Activated CD4-positive, alpha-beta T cell treated with anti-CD3 and anti-CD28 coated beads for 1 hour (primary cell): ENCODE results near the gene TBXAS1.

Experiments used
- DNase-seq: peaks from one replicate; pipeline ENCODE4 v3.0.0-alpha.2; 2020

The TBXAS1 gene

DNA sequence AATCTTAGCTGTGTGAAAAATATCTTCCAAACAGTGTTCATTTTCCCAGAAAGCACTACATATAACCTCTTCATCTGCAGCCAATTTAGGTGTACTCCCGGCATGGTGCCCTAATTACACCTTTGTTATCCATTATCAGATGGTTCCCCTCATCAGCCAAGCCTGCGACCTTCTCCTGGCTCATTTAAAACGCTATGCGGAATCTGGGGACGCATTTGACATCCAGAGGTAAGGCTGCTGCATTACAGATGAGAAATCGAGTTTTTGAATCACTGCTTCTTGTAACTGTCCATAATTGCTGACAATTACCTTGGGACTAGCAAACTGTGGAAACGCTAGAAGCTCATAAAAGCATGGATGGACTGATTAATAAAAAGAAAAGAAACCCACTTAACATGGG lies 124.2 kb downstream of the TBXAS1 start:
- DNase-seq, result no peak

DNA sequence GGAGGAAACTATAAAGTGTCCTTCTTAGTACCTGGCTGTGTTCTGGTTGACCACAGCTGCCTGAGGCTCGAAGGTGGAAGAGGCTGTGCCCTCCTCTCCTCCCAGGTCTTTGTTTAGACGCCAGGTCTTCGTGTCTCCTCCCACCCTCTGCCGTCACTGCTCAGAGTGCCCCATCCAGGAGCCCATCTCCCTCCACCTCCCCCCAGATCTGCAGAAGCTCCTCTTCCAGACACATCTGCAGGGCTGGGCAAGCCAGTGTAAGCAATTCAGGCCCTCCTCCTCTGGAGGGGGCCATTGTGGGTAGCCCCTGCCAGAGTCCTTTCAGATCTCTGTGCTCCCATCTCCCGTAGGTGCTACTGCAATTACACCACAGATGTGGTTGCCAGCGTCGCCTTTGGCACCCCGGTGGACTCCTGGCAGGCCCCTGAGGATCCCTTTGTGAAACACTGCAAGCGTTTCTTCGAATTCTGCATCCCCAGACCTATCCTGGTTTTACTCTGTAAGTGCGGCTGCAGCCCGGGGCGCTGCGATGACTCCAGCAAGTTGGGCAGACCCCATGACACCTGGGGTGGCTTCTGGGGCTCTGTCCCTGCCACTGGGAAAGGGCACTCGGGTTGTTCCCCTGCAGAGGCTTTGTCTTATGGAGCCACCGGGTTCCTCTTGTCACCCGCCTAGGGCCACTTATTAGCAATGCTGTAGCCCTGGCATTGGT lies 126.2 kb downstream of the TBXAS1 start:
- DNase-seq, result no peak

DNA sequence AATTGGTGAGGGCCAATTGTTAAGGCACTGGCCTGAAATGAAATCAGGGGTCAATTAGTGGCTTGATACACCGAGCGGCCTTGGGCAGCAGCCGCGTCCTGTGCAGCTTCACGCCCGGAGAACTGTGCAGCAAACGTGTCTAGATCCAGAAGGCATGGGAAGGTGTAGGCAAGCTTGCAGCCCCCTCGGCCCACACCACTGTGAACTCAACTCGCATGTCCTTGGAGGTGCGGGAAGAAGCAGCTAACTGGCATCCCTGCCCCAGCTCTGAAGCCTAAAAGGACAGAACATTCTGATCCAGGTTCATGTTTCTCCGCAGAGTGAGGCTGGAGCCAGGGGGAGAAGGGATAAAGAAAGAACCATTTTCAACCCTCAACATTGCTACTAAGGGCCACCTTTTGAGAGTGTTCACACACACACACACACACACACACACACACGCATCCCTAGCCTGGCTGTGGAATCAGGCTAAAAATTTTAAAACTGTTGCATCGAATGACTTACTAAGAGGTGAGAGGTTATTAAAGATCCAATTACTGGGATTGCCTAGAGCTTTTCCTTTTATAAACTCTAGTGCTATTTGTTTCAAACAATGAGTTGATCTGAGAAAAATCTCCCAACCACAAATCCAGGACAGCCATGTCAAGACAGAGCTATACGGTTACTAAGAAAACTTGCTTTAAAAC lies 129.7 kb downstream of the TBXAS1 start:
- no peak for DNase-seq

DNA sequence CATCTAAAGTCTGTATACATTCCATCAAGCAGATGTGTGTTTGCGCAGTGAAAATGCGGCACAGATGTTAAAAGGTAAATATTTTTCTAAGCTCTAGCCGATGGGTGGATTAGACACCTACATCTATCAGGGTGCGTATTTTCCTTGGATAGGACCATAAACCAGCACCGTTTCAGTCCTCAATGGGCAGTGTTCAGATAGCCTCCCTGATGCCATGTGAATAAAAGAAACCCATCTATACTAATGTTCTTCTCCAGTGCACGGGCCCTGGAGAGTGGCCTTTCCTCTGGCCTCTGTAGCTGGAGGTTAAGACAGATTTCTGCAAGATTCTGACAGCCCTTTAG lies 130.2 kb downstream of the TBXAS1 start:
- no peak for DNase-seq

- DNase-seq, result no peak
These were observed 130.7 kb downstream of the TBXAS1 start for GRCh38 chr7:139959718-139960117.

DNA sequence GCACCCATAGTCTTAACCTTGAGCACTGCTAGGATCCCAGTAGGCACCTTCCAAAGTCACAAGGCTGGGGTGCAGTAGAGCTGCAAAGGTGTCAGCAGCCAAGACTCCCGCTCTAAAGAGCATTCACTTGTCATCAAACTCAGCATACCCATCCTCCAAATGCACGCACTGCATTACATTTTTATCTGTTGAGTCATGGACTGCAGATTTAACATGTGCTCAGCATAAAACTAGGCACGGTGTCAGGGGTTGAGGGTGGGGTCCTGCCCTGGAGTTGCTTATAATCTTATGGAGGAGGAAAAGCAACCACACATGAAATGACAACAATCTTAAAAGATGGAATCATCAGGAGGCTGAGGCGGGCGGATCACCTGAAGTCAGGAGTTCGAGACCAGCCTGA lies 131.1 kb downstream of the TBXAS1 start:
- no peak for DNase-seq

- no peak for DNase-seq
These were observed 137.0 kb downstream of the TBXAS1 start for GRCh38 chr7:139965942-139966628.

DNA sequence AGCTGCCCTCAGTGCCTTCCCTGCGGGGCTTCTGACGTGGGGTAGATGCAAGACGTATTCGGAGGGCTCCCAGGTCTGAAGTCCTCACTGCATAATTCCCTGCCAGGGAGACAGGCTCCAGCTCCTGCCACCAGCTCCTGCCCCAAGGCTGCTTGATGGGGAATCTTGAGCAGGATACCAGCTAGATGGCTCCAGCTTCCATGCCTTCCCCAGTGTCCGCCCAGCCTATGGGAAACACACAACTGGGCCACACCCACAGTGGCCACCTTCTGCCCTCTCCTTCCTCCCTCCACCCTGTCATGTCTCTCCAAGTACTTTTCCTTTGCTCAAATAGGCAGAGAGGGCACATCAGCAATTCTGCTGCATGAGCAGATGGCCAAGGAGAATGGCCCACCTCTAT lies 137.9 kb downstream of the TBXAS1 start:
- DNase-seq, result no peak

DNA sequence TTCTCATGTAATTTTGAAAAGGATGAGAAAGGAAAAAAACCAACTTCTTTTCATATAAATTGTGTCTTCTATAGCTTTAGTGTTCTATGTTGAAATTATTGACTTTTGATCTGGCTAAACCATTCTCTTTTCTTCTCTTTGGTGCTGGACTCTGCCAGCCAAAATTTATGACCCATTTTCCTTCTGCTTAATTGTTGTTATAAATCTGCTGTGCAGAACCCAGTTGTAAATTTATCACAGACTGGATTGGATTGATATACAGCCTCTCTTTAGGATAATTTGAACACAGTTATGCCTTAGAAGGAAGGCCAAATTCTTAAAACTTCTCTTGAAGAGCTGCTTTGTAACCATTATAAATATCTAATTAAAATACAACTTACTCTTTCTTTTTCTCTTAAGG lies 139.9 kb downstream of the TBXAS1 start:
- no peak for DNase-seq

DNA sequence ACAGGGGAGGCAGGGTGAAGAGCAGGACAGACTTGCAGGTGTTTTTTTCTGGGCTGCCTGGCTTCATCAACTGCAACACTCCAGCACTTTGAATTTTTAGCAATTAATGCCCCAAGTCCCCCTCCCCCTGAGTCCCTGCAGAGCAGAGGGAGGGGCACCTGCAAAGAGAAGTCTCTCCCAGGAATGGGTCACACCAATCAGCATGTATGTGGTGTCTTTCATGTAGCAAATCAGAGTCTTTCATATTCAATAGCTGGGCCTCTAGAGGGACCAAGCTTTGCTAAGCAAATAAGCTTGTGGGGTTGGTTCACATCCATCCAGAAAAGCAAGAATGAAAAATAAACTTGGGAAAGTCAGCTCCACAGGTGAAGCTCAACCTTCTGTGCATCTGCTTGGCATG lies 143.0 kb downstream of the TBXAS1 start:
- no peak for DNase-seq

GRCh38 chr7:139973101-139974050 lies 144.3 kb downstream of the TBXAS1 start:
- no peak for DNase-seq

DNA sequence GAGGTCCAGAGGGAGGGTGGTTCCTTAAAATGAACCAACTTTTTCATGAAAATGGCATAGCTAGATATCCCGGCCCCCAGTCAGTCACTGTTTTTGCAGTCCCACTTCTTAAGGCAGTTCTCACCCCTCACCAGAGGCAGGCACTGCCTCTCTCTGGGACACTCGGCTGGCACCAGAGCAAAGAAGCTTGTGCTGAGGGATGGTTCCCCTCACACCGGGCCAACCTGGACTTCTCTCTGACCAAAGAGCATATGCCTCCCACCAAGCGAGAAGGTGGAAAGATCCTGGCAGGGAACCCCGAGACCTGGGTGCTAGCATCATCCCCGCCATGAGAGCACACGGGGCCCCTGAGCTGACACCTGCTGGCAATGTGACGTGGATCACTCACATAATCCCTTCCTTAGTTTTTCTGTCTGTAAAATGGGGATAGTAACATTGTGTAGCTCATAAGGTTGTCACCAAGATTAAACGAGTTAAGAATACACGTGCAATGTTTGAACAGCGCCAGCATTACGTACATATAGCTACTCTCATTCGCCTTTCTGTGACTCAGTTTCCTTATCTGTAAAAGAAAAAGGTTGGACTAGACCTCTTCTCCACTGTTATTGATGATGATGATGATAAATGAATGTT lies 145.2 kb downstream of the TBXAS1 start:
- DNase-seq, result no peak

DNA sequence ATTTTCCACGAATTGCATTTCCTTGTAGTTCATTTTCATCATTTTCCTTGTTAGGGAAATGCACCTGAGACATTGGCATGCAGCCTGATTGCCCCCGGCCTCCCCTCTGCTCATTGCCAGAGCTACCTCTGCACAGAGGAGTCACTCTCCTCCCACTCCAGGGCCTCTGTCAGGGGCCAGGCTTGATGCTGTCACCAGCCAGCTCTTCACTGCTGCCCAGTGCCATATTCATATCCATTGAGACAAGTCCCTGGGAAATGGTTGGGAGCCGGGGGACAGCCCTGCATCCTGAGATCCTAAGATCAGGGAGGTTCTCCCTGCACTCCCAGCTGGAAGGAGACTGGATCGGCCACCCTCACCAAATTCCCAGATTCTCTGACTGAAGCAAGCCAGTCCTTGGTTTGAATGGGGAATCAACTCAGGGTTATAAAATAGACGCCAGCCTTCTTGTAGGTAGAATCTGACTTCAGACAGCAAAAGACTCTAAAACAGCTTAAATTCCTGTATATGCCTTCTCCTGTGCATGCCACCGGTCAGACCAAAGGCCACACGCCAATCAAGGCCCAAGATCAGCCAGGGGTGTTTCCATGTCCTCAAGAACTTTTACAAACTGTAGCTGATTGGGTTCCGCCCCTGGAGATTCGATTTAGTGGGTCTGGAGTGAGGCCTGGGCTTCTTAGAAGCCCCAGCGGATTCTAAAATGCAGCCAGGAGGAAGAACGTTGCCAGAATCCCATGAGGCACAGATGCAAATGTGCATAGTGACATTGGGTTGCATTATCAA lies 147.2 kb downstream of the TBXAS1 start:
- no peak for DNase-seq

DNA sequence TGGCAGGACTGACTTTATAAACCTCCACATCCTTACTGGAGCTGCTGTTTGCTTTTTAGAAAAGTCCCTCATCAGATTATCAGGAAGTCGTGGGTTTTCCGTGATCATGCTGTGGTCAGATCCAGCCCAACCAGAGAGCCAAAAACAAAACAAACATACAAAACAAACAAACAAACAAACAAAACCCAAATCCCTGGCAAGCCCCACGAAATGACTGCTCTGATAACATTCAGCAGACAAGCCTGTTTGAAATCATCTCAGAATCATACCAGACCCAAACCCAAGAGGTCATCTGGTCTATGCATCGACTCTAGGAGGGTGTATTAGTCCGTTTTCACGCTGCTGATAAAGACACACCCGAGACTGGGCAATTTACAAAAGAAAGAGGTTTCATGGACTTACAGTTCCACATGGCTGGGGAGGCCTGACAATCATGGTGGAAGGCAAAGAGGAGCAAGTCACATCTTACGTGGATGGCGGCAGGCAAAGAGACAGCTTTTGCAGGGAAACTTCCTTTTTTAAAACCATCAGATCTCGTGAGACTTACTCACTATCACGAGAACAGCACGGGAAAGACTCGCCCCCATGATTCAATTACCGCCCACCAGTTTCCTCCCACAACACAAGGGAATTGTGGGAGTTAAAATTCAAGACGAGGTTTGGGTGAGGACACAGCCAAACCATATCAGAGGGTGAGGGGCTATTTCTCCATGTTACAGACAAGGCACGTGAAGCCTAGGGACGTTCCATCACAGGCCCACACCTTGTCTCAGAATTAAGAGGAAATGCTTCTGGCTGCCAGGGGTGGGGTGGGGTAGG lies 148.0 kb downstream of the TBXAS1 start:
- no peak for DNase-seq

DNA sequence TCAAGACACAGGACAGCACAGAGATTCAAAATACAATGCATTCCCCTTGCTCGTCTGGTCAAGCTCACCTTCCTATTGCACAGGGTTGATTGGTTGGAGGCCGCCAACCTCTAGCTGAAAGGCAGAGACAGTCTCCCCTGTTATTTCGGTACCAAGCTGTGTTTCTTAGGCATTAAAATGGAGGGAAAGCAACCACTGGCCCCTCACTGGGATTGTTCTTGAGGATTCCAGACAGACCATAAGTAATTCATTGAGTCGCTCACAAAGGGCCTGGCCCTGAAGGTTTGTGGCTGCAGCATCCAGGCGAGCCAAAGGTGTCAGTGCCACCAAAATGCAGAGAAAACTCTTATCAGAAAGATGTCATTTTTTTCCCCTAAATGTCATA lies 152.4 kb downstream of the TBXAS1 start:
- no peak for DNase-seq

DNA sequence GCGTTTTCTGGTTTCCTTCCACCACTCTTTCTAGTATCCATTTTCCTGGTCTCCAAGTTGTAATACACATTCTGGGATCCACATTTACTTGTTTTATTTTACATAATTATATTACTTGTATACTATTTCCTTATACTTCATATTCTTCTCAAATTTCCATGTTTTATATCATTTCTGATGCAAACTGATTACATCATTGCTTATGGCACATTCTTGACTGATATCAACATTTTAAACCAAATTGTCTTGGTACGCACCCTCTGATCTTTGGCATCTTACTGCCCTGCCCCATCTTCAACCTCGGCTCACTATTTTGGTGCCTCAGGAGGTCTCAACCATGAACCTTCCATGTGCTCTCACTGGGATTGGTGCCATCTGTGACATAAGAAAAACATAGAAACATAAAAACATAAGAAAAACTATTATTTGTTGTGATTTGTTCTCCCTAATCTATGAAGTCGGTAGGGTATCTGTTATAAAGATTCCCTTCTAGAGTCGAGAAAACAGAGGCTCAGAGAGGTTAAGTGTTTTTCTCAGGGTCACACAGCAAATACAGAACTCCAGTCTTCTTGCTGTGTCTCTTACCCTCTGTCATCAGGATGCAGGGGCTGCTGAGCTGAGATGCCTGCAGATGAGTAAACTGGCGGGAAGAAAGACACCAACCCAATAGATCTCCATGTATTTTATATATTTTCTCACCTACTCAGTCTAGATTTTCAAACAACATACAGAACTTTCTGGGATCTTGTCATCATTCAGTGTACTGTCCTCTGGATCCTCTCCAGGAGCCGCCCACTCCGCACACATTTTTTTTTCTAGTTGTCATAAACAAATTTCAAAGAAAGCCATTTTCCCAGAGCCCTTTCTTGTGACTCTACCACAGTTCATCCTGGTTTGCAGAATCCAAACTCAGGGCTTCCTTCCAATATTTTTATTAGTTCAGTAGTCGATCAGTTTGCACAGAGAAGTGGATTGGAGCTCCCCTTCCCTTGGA lies 154.2 kb downstream of the TBXAS1 start:
- DNase-seq, result no peak

GRCh38 chr7:139984642-139985539 lies 155.8 kb downstream of the TBXAS1 start:
- no peak for DNase-seq

- DNase-seq, result no peak
These were observed 156.7 kb downstream of the TBXAS1 start for GRCh38 chr7:139985811-139986210.
